GM19324 (cell line): Measurements from ENCODE around the gene WIF1.
A peak's percentile ranks its signal among the peaks of the same experiment; 100 is the strongest.

Experiments used
- ATAC-seq: cut with Tn5 transposase; IDR thresholded peaks from one replicate; pipeline ENCODE4 v1.9.1; 2021; ENCODE audit warnings: mild to moderate bottlenecking, moderate library complexity; ENCODE audit not compliant: unreplicated experiment, low FRiP score

Gene WIF1

GRCh38 chr12:65121049-65121955 lies at the start of gene WIF1:
TSS of gene WIF1 (minus strand) at chr12:65121305. CDS start at chr12:65121191, 114 bp downstream.
- ATAC-seq = no peak

- ATAC-seq = peak; percentile 58
These were observed 49.2 kb upstream of the WIF1 start for GRCh38 chr12:65170209-65170881.

- ATAC-seq = peak; percentile 94
These were observed 48.5 kb upstream of the WIF1 start, which contains the start of gene LEMD3 for GRCh38 chr12:65169320-65170208. TSS of gene LEMD3 (plus strand) at chr12:65169583. CDS start at chr12:65169597, 14 bp downstream.

GRCh38 chr12:65168681-65169319 lies 47.7 kb upstream of the WIF1 start:
- no peak for ATAC-seq

GRCh38 chr12:65164774-65165173 lies 43.7 kb upstream of the WIF1 start:
- ATAC-seq = no peak

GRCh38 chr12:65164244-65164643 lies 43.1 kb upstream of the WIF1 start:
- no peak for ATAC-seq

GRCh38 chr12:65162609-65163008 lies 41.5 kb upstream of the WIF1 start:
- ATAC-seq = no peak

- no peak for ATAC-seq
These were observed 36.0 kb upstream of the WIF1 start for GRCh38 chr12:65157091-65157490.

GRCh38 chr12:65156366-65156841 lies 35.3 kb upstream of the WIF1 start:
- peak; percentile 80 for ATAC-seq

GRCh38 chr12:65155784-65156183 lies 34.7 kb upstream of the WIF1 start:
- ATAC-seq = no peak

- ATAC-seq = no peak
These were observed 31.5 kb upstream of the WIF1 start for GRCh38 chr12:65152596-65152995.

GRCh38 chr12:65152012-65152411 lies 30.9 kb upstream of the WIF1 start:
- ATAC-seq = no peak

- ATAC-seq = no peak
These were observed 26.3 kb upstream of the WIF1 start for GRCh38 chr12:65147312-65147905.

GRCh38 chr12:65140738-65141137 lies 19.6 kb upstream of the WIF1 start:
- no peak for ATAC-seq

GRCh38 chr12:65139389-65139788 lies 18.3 kb upstream of the WIF1 start:
- ATAC-seq = no peak

GRCh38 chr12:65133879-65134278 lies 12.8 kb upstream of the WIF1 start:
- ATAC-seq = no peak

- no peak for ATAC-seq
These were observed 5.4 kb upstream of the WIF1 start for GRCh38 chr12:65126482-65126881.

GRCh38 chr12:65125975-65126374 lies 4.9 kb upstream of the WIF1 start:
- ATAC-seq = no peak

- ATAC-seq = no peak
These were observed 4.1 kb upstream of the WIF1 start for GRCh38 chr12:65125247-65125646.
